AG04449 (cell line): Measurements from ENCODE around the gene RAB4A.

ENCODE experiments used
- CTCF ChIA-PET: fragments of 350-600 bp; formaldehyde crosslinking; extraction: SDS; loops from one replicate; lab custom pipeline; 2021; ENCODE audit warnings: antibody characterized with exemption; lab: Yijun Ruan, JAX
- POLR2A ChIA-PET: fragments of 400-600, 350-600 bp; formaldehyde crosslinking; extraction: SDS; loops from one replicate; lab custom pipeline; 2020; ENCODE audit warnings: antibody characterized with exemption, inconsistent platforms; lab: Yijun Ruan, JAX
- DNase-seq: peaks from one replicate; pipeline ENCODE4 v3.0.0-alpha.2; 2010; ENCODE audit warnings: low read depth, low spot score
- H3K4me3 ChIP-seq: 2 replicates; pipeline ENCODE4 v1.5.1; 2011; ENCODE audit warnings: low read depth, mild to moderate bottlenecking, control low read depth, low read length
- CTCF ChIP-seq: IDR thresholded peaks from one replicate; pipeline ENCODE4 v1.5.1; 2011; ENCODE audit warnings: mild to moderate bottlenecking, moderate library complexity, low read length, control low read depth, inconsistent platforms; ENCODE audit not compliant: insufficient read depth; ENCODE audit errors: missing control alignments

The RAB4A gene

GRCh38 chr1:229272164-229273158 is 1.6 kb downstream of the RAB4A start:
- no peak for DNase-seq
- POLR2A ChIA-PET = no interaction called here

GRCh38 chr1:229273507-229274232 is 2.8 kb downstream of the RAB4A start:
- POLR2A ChIA-PET = interaction anchor here (0.7 kb wide), 1 partner anchor 149 kb away, joined by 4 read pairs; no protein-coding TSS in a partner anchor
- no peak overlapping the region for H3K4me3 ChIP-seq
- CTCF ChIA-PET = interaction anchor here (0.6 to 2.3 kb wide), 5 partner anchors 15 to 208 kb away, joined by 3 to 9 read pairs (median 4); partner anchors contain the start of gene CCSAP
- TF ChIP-seq CTCF = no peak
- DNase-seq = no peak

More at GRCh38 chr1:229272164-229273158, 1.6 kb downstream of the RAB4A start:
- CTCF ChIA-PET = interaction anchor here (1.0 to 9.8 kb wide), 4 partner anchors 14 to 209 kb away, joined by 3 to 67 read pairs (median 8); no protein-coding TSS in a partner anchor
- no peak for TF ChIP-seq CTCF
- H3K4me3 ChIP-seq = peak overlapping the region; percentile 70

GRCh38 chr1:229275005-229275404 is 4.1 kb downstream of the RAB4A start:
- H3K4me3 ChIP-seq = no peak overlapping the region
- POLR2A ChIA-PET = no interaction called here
- CTCF ChIA-PET = interaction anchor here (2.3 kb wide), 1 partner anchor 16 kb away, joined by 9 read pairs; no protein-coding TSS in a partner anchor
- DNase-seq = no peak
- TF ChIP-seq CTCF = no peak

GRCh38 chr1:229278120-229278741 is 7.3 kb downstream of the RAB4A start:
- TF ChIP-seq CTCF = no peak
- no peak for DNase-seq
- ChIA-PET POLR2A (no interaction called here), CTCF (interaction anchor here (0.9 kb wide), 1 partner anchor 204 kb away, joined by 3 read pairs; no protein-coding TSS in a partner anchor)
- H3K4me3 ChIP-seq = no peak overlapping the region

GRCh38 chr1:229279242-229279641 is 8.3 kb downstream of the RAB4A start:
- no peak overlapping the region for H3K4me3 ChIP-seq
- ChIA-PET POLR2A (no interaction called here), CTCF (no interaction called here)
- TF ChIP-seq CTCF = no peak
- DNase-seq = no peak
